ENCODE data around the gene COX20.

COX20 gene

DNA sequence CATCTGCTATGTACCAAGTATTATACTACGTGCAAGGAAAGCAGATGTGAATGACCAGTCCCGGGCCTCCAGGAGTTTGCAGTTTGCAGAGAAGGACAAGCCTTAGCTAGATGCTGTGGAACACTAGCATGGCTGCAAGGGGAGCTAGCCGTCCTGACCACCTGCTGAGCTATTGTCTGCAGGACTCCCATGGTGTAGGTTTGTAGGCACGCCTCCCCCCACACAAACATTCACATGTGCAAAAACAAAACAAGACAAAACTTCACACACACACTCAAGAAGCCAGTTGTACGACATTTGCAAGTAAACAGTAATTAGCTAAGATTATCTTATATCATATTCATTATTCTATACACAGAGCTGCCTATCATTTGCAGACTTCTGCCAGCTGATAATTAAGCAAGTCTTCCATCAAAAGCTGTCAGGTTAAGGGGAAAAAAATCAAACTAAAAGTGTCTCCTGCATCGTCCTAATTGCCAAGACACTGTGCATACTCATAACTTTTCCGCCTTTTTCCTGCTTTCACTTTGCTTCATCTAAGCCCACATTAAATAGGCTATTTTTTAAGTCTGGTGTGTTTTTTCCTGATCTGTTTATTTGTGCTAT lies 39.6 kb downstream of the COX20 start:
- no peak for DNase-seq (ENCODE audit: low read depth in 2 of 2)

DNA sequence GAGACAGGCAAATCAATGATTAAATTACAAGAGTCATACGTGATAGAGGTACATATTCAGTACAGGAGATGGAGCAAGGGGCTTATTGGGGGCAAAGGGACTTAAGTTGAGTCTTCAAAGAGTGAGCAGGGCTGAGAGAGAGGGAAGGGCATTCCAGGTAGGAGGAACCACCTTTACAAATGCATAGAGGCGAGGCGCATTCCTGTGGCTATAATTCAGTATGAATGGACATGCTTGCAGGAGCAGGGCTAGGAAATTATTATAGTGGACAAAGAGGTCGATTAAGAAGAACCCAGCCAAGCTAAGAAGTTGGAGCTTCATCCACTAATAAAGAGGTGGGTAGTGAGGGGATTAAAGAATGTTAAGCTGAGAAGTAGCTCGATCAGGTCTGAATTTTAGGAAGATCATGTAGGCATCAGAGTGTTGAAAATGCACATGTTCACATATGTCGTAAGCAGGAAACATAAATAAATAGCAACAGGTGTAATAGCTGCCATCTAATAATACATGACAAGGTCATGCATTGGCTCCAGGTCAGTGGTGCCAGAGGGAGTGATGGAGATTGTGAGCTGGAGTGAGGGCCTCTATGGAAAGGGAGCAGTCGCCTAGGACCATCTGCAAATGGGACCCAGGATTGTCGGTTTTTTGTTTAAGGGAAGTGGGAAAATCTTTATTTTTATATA lies 40.9 kb downstream of the COX20 start:
- DNase-seq (ENCODE audit: low read depth in 2 of 2) = no peak

DNA sequence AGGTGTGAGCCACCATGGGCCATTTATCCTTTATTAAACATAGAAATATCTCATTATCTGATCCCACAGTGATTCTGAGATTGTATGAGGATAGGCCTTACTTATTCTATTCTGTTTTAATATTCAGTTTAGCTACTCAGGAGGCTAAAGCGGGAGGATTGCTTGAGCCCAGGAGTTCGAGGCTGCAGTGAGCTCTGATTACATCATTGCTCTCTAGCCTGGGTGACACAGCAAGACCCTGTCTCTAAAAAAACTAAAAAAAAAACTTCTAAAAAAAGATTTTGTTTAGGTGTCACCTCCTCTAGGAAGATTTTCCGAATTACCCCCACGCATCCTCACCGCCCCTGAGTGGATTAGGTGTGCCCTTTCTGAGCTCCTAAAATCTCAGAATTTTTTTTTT lies 43.2 kb downstream of the COX20 start:
- DNase-seq (ENCODE audit: low read depth in 2 of 2) = no peak

DNA sequence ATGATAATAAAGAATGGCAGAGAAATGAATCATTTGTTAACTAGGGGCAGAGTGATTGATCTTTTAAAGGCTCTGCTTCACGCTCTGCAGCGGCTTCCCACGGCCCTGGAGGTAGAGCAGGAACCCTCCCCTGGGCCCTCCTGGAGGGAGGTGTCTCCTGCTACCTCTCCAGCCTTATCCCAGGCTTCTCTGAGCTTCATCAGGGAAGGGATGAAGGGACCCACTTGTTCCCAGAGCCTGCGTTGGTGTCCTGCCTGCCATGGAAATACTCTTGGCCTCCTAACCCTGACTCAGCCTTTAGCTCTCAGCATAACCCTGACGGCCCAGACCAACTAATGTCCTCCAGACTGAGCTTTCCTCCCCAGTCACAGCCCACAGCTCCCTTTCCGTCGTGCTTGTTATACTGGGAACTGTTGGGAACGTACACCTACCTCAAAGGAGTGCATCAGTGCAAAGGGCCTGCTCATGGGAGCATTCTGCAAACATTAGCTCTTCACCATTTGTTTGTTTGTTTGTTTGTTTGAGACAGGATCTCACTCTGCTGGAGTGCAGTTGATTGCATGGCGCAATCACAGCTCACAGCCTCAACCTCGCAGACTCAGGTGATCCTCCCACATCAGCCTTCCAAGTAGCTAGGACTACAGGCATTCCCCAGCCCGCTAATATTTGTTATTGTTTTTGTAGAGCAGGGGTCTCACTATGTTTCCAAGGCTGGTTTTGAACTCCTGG lies 46.3 kb downstream of the COX20 start:
- DNase-seq (ENCODE audit: low read depth in 2 of 2) = no peak

- no peak for DNase-seq (ENCODE audit: low read depth in 2 of 2)
These were observed 51.8 kb downstream of the COX20 start for GRCh38 chr1:244887281-244887680.

- DNase-seq (ENCODE audit: low read depth in 2 of 2) = no peak
These were observed 58.4 kb downstream of the COX20 start for GRCh38 chr1:244893836-244894235.
